Gastroesophageal sphincter (tissue), 4 donors: ENCODE measurements around the gene ZNF429. TPM values are rescaled to one million over a fixed set of nuclear protein-coding genes. Genes with fewer than 3 reads are reported as not detected.
"Not testable (repeated sequence)": the region's sequence is repeated elsewhere in the genome, so short reads cannot be mapped to it uniquely, and the experiment has no call there.

Experiments used
- ATAC-seq: fragments of 150-250 bp; one replicate; pipeline ENCODE4 v1.9.1; 2016; ENCODE audit warnings: mild to moderate bottlenecking, moderate library complexity
- H3K27ac ChIP-seq, 4 donors: fragments of 200-600 bp; sonication (generic) in 3 of 4; 1 replicate in 3 of 4; 2 replicates in 1 of 4; pipeline ENCODE4 v1.5.1; 2016 to 2019
- H3K27me3 ChIP-seq: fragments of 200-600 bp; sonication (generic); one replicate; pipeline ENCODE4 v1.5.1; 2019
- H3K36me3 ChIP-seq, 2 donors: fragments of 200-600 bp; sonication (generic); one replicate each; pipeline ENCODE4 v1.5.1; 2019; ENCODE audit warnings: control low read depth in 1 of 2
- H3K4me1 ChIP-seq, 3 donors: fragments of 200-600 bp; sonication (generic); 1 replicate in 2 of 3; 2 replicates in 1 of 3; pipeline ENCODE4 v1.5.1; 2016 to 2019; ENCODE audit warnings: control low read depth in 2 of 3
- H3K4me3 ChIP-seq, 2 donors: fragments of 200-600 bp; sonication (generic); one replicate each; pipeline ENCODE4 v1.5.1; 2019; ENCODE audit warnings: mild to moderate bottlenecking in 1 of 2, moderate library complexity in 1 of 2
- H3K9me3 ChIP-seq, 3 donors: fragments of 200-600 bp; sonication (generic); one replicate each; pipeline ENCODE4 v1.5.1; 2017 to 2019; ENCODE audit warnings: control low read depth in 2 of 3
- CTCF ChIP-seq, 4 experiments: fragments of 200-600 bp in 2 of 4; fragments of 450-650 bp in 2 of 4; sonication (generic) in 1 of 4; IDR thresholded peaks; one replicate each; pipeline ENCODE4 v1.5.1; 2017 to 2019; ENCODE audit warnings: antibody characterized with exemption in 4 of 4, mild to moderate bottlenecking in 2 of 4, moderate library complexity in 2 of 4
- EP300 ChIP-seq: sonication (generic); formaldehyde crosslinking; IDR thresholded peaks from one replicate; pipeline ENCODE4 v1.6.1; 2017; ENCODE audit warnings: antibody characterized with exemption, mild to moderate bottlenecking
- POLR2A ChIP-seq, 2 donors: fragments of 450-650 bp; IDR thresholded peaks; one replicate each; pipeline ENCODE4 v1.6.1; 2017; ENCODE audit warnings: antibody characterized with exemption in 2 of 2, mild to moderate bottlenecking in 2 of 2, moderate library complexity in 1 of 2
- POLR2AphosphoS5 ChIP-seq: sonication (generic); formaldehyde crosslinking; IDR thresholded peaks from one replicate; pipeline ENCODE4 v1.6.1; 2017; ENCODE audit warnings: antibody characterized with exemption
- WGBS, 2 donors: methylation state at CpG; one replicate each; pipeline ENCODE4 v1.1.5; 2018; ENCODE audit warnings: low coverage in 1 of 2; 5-methylcytosine and 5-hydroxymethylcytosine counted together
- total RNA-seq, 4 donors: library from RNA; depleted of rRNA; stranded (reverse); fragments of >200 nt; gene quantifications; one replicate each; pipeline ENCODE4 v1.1.0, GENCODE V29; 2016

The ZNF429 gene
- total RNA-seq, 4 donors from 2014 or later: 6.4 to 20.2 (median 10.0) TPM

GRCh38 chr19:21491146-21491545 is 14.3 kb upstream of the ZNF429 start:
- H3K27ac ChIP-seq: no peak overlapping the region
- no peak for TF ChIP-seq EP300
- TF ChIP-seq POLR2AphosphoS5: no peak
- no peak for TF ChIP-seq CTCF (IDR thresholded peaks at IDR 0.05)
- 100% methylated on average over 1 to 2 of the region's 4 CpGs for WGBS, 2 donors
- no peak for ATAC-seq
- no peaks in the 10 kb centered on the region for H3K9me3 ChIP-seq
- H3K36me3 ChIP-seq: no peaks in the 10 kb centered on the region
- H3K4me1 ChIP-seq: no peaks in the 10 kb centered on the region
- H3K27me3 ChIP-seq: no peaks in the 10 kb centered on the region
- H3K4me3 ChIP-seq: no peak overlapping the region

GRCh38 chr19:21492947-21493906 is 12.2 kb upstream of the ZNF429 start:
- Histone ChIP-seq H3K4me3 (no peak overlapping the region), H3K4me1 (no peaks in the 10 kb centered on the region), H3K27me3 (no peaks in the 10 kb centered on the region), H3K27ac (no peak overlapping the region), H3K9me3 (no peaks in the 10 kb centered on the region), H3K36me3 (no peaks in the 10 kb centered on the region)
- ATAC-seq: no peak
- 88 to 100% methylated on average over 2 to 8 of the region's 9 CpGs for WGBS, 2 donors
- TF ChIP-seq POLR2A (IDR thresholded peaks at IDR 0.05): no peak
- no peak for TF ChIP-seq CTCF (IDR thresholded peaks at IDR 0.05)
- TF ChIP-seq POLR2AphosphoS5: no peak
- TF ChIP-seq EP300: no peak

GRCh38 chr19:21496876-21497275 is 8.5 kb upstream of the ZNF429 start:
- Histone ChIP-seq H3K36me3 (no peaks in the 10 kb centered on the region), H3K4me1 (no peaks in the 10 kb centered on the region), H3K4me3 (no peak overlapping the region), H3K9me3 (no peaks in the 10 kb centered on the region), H3K27me3 (no peaks in the 10 kb centered on the region), H3K27ac (no peak overlapping the region)
- no peak for TF ChIP-seq POLR2A (IDR thresholded peaks at IDR 0.05)
- TF ChIP-seq CTCF (IDR thresholded peaks at IDR 0.05): no peak
- TF ChIP-seq POLR2AphosphoS5: no peak
- no peak for TF ChIP-seq EP300
- ATAC-seq: no peak
- whole genome bisulfite sequencing, 2 donors: 97 to 100% methylated on average over 4 of the region's 4 CpGs

GRCh38 chr19:21498651-21499050 is 6.8 kb upstream of the ZNF429 start:
- WGBS, 2 donors: 63 to 100% methylated on average over 1 to 2 of the region's 2 CpGs
- Histone ChIP-seq H3K4me1 (no peaks in the 10 kb centered on the region), H3K4me3 (no peak overlapping the region), H3K27ac (no peak overlapping the region), H3K36me3 (no peaks in the 10 kb centered on the region), H3K27me3 (no peaks in the 10 kb centered on the region), H3K9me3 (no peaks in the 10 kb centered on the region)
- no peak for TF ChIP-seq EP300
- no peak for TF ChIP-seq CTCF (IDR thresholded peaks at IDR 0.05)
- no peak for TF ChIP-seq POLR2A (IDR thresholded peaks at IDR 0.05)
- no peak for TF ChIP-seq POLR2AphosphoS5
- ATAC-seq: no peak

GRCh38 chr19:21508198-21508597 is 2.8 kb downstream of the ZNF429 start:
- no peaks in the 10 kb centered on the region for H3K27me3 ChIP-seq
- H3K4me3 ChIP-seq: no peak overlapping the region
- peaks cover 0 to 6% of the 10 kb centered on the region in 2 donors for H3K36me3 ChIP-seq
- WGBS, 2 donors: 85 to 96% methylated on average over 4 to 5 of the region's 5 CpGs
- no peaks in the 10 kb centered on the region for H3K9me3 ChIP-seq
- no peak overlapping the region for H3K27ac ChIP-seq
- no peak for ATAC-seq
- H3K4me1 ChIP-seq: peaks cover 0 to 36% (median 5%) of the 10 kb centered on the region in 3 donors
- TF ChIP-seq EP300 (no peak), POLR2A (IDR thresholded peaks at IDR 0.05) (no peak), CTCF (IDR thresholded peaks at IDR 0.05) (no peak), POLR2AphosphoS5 (no peak)

- ATAC-seq, H3K4me3 ChIP-seq, H3K27me3 ChIP-seq, H3K27ac ChIP-seq, H3K36me3 ChIP-seq, H3K9me3 ChIP-seq: not testable (repeated sequence)
- no CpG with 5 or more reads among the region's 25 CpGs for WGBS, 2 donors
- peaks cover 0 to 27% (median 5%) of the 10 kb centered on the region in 3 donors for H3K4me1 ChIP-seq
Measured at GRCh38 chr19:21511058-21511457, 5.7 kb downstream of the ZNF429 start.

GRCh38 chr19:21512609-21513008 is 7.2 kb downstream of the ZNF429 start:
- H3K9me3 ChIP-seq: peaks cover 0 to 14% (median 0%) of the 10 kb centered on the region in 3 donors
- H3K4me3 ChIP-seq, ATAC-seq, H3K36me3 ChIP-seq, H3K27ac ChIP-seq, H3K27me3 ChIP-seq: not testable (repeated sequence)
- WGBS, 2 donors: 70 to 88% methylated on average over 3 to 6 of the region's 7 CpGs
- H3K4me1 ChIP-seq: peaks cover 0 to 12% (median 0%) of the 10 kb centered on the region in 3 donors
